Gastroesophageal sphincter (tissue), 4 donors: ENCODE measurements around the gene LAP3. TPM values are rescaled to one million over a fixed set of nuclear protein-coding genes. Genes with fewer than 3 reads are reported as not detected.

Experiments
- ATAC-seq: fragments of 150-250 bp; one replicate; pipeline ENCODE4 v1.9.1; 2016; ENCODE audit warnings: mild to moderate bottlenecking, moderate library complexity
- H3K27ac ChIP-seq, 4 donors: fragments of 200-600 bp; sonication (generic) in 3 of 4; 1 replicate in 3 of 4; 2 replicates in 1 of 4; pipeline ENCODE4 v1.5.1; 2016 to 2019
- H3K27me3 ChIP-seq: fragments of 200-600 bp; sonication (generic); one replicate; pipeline ENCODE4 v1.5.1; 2019
- H3K36me3 ChIP-seq, 2 donors: fragments of 200-600 bp; sonication (generic); one replicate each; pipeline ENCODE4 v1.5.1; 2019; ENCODE audit warnings: control low read depth in 1 of 2
- H3K4me1 ChIP-seq, 3 donors: fragments of 200-600 bp; sonication (generic); 1 replicate in 2 of 3; 2 replicates in 1 of 3; pipeline ENCODE4 v1.5.1; 2016 to 2019; ENCODE audit warnings: control low read depth in 2 of 3
- H3K4me3 ChIP-seq, 2 donors: fragments of 200-600 bp; sonication (generic); one replicate each; pipeline ENCODE4 v1.5.1; 2019; ENCODE audit warnings: mild to moderate bottlenecking in 1 of 2, moderate library complexity in 1 of 2
- H3K9me3 ChIP-seq, 3 donors: fragments of 200-600 bp; sonication (generic); one replicate each; pipeline ENCODE4 v1.5.1; 2017 to 2019; ENCODE audit warnings: control low read depth in 2 of 3
- CTCF ChIP-seq, 4 experiments: fragments of 200-600 bp in 2 of 4; fragments of 450-650 bp in 2 of 4; sonication (generic) in 1 of 4; IDR thresholded peaks; one replicate each; pipeline ENCODE4 v1.5.1; 2017 to 2019; ENCODE audit warnings: antibody characterized with exemption in 4 of 4, mild to moderate bottlenecking in 2 of 4, moderate library complexity in 2 of 4
- EP300 ChIP-seq: sonication (generic); formaldehyde crosslinking; IDR thresholded peaks from one replicate; pipeline ENCODE4 v1.6.1; 2017; ENCODE audit warnings: antibody characterized with exemption, mild to moderate bottlenecking
- POLR2A ChIP-seq, 2 donors: fragments of 450-650 bp; IDR thresholded peaks; one replicate each; pipeline ENCODE4 v1.6.1; 2017; ENCODE audit warnings: antibody characterized with exemption in 2 of 2, mild to moderate bottlenecking in 2 of 2, moderate library complexity in 1 of 2
- POLR2AphosphoS5 ChIP-seq: sonication (generic); formaldehyde crosslinking; IDR thresholded peaks from one replicate; pipeline ENCODE4 v1.6.1; 2017; ENCODE audit warnings: antibody characterized with exemption
- WGBS, 2 donors: methylation state at CpG; one replicate each; pipeline ENCODE4 v1.1.5; 2018; ENCODE audit warnings: low coverage in 1 of 2; 5-methylcytosine and 5-hydroxymethylcytosine counted together
- total RNA-seq, 4 donors: library from RNA; depleted of rRNA; stranded (reverse); fragments of >200 nt; gene quantifications; one replicate each; pipeline ENCODE4 v1.1.0, GENCODE V29; 2016

The LAP3 gene
- total RNA-seq, 4 donors from 2014 or later = 40.8 to 94.2 (median 80.1) TPM

- Histone ChIP-seq H3K4me1 (peaks cover 0 to 7% (median 0%) of the 10 kb centered on the region in 3 donors), H3K27me3 (no peaks in the 10 kb centered on the region), H3K36me3 (no peaks in the 10 kb centered on the region), H3K4me3 (no peak overlapping the region), H3K27ac (no peak overlapping the region), H3K9me3 (no peaks in the 10 kb centered on the region)
- 57 to 60% methylated on average over 5 to 7 of the region's 11 CpGs for WGBS, 2 donors
- ATAC-seq = no peak
- TF ChIP-seq POLR2A (IDR thresholded peaks at IDR 0.05) (no peak), CTCF (IDR thresholded peaks at IDR 0.05) (no peak), POLR2AphosphoS5 (no peak), EP300 (no peak)
Observed at GRCh38 chr4:17545374-17546140, 31.4 kb upstream of the LAP3 start.

- WGBS, 2 donors = 79 to 80% methylated on average over 6 to 9 of the region's 10 CpGs
- TF ChIP-seq POLR2A (IDR thresholded peaks at IDR 0.05) = no peak
- TF ChIP-seq EP300 = no peak
- TF ChIP-seq CTCF (IDR thresholded peaks at IDR 0.05) = no peak
- no peak for TF ChIP-seq POLR2AphosphoS5
- ATAC-seq = no peak
Observed at GRCh38 chr4:17546222-17546621, 30.8 kb upstream of the LAP3 start.

GRCh38 chr4:17546678-17547077 is 30.3 kb upstream of the LAP3 start:
- H3K9me3 ChIP-seq = no peaks in the 10 kb centered on the region
- no peak for ATAC-seq
- peaks cover 0 to 7% (median 0%) of the 10 kb centered on the region in 3 donors for H3K4me1 ChIP-seq
- 60 to 67% methylated on average over 1 to 3 of the region's 12 CpGs for WGBS, 2 donors
- H3K27ac ChIP-seq = no peak overlapping the region
- no peaks in the 10 kb centered on the region for H3K27me3 ChIP-seq
- no peak overlapping the region for H3K4me3 ChIP-seq
- H3K36me3 ChIP-seq = no peaks in the 10 kb centered on the region
- TF ChIP-seq POLR2AphosphoS5 (no peak), POLR2A (IDR thresholded peaks at IDR 0.05) (no peak)

More at GRCh38 chr4:17546222-17546621, 30.8 kb upstream of the LAP3 start:
- Histone ChIP-seq H3K27ac (no peak overlapping the region), H3K4me1 (peaks cover 0 to 7% (median 0%) of the 10 kb centered on the region in 3 donors), H3K36me3 (no peaks in the 10 kb centered on the region), H3K27me3 (no peaks in the 10 kb centered on the region), H3K9me3 (no peaks in the 10 kb centered on the region), H3K4me3 (no peak overlapping the region)

GRCh38 chr4:17550549-17550948 is 26.4 kb upstream of the LAP3 start:
- no peaks in the 10 kb centered on the region for H3K9me3 ChIP-seq
- 79 to 92% methylated on average over 2 to 3 of the region's 3 CpGs for WGBS, 2 donors
- H3K27me3 ChIP-seq = peaks cover 27% of the 10 kb centered on the region
- peaks cover 0 to 7% (median 0%) of the 10 kb centered on the region in 3 donors for H3K4me1 ChIP-seq
- TF ChIP-seq CTCF (IDR thresholded peaks at IDR 0.05) (no peak), POLR2AphosphoS5 (no peak), EP300 (no peak), POLR2A (IDR thresholded peaks at IDR 0.05) (no peak)
- ATAC-seq = no peak
- H3K4me3 ChIP-seq = no peak overlapping the region
- no peak overlapping the region for H3K27ac ChIP-seq
- H3K36me3 ChIP-seq = no peaks in the 10 kb centered on the region

GRCh38 chr4:17552427-17552826 is 24.6 kb upstream of the LAP3 start:
- Histone ChIP-seq H3K27me3 (peaks cover 28% of the 10 kb centered on the region), H3K4me1 (peaks cover 0 to 7% (median 0%) of the 10 kb centered on the region in 3 donors), H3K9me3 (no peaks in the 10 kb centered on the region), H3K27ac (no peak overlapping the region), H3K36me3 (no peaks in the 10 kb centered on the region), H3K4me3 (no peak overlapping the region)
- TF ChIP-seq EP300 = no peak
- TF ChIP-seq POLR2AphosphoS5 = no peak
- TF ChIP-seq CTCF (IDR thresholded peaks at IDR 0.05) = no peak
- no peak for TF ChIP-seq POLR2A (IDR thresholded peaks at IDR 0.05)
- 30 to 50% methylated on average over 2 to 4 of the region's 5 CpGs for WGBS, 2 donors
- ATAC-seq = no peak
